SW 1271 (cell line): ENCODE results near the gene SLC11A1.

Source experiments
- DNase-seq, 2 experiments: peaks; one replicate each; lab custom pipeline; 2025; lab: John Stamatoyannopoulos, UW

Gene SLC11A1

GRCh38 chr2:218394298-218395089, 12.4 kb downstream of the SLC11A1 start:
- DNase-seq = no peak

- DNase-seq = no peak
Measured at GRCh38 chr2:218395090-218395444, 13.0 kb downstream of the SLC11A1 start.

- no peak for DNase-seq
Measured at GRCh38 chr2:218395456-218395825, 13.4 kb downstream of the SLC11A1 start.

- DNase-seq = peak; percentile 85 to 95
Measured at GRCh38 chr2:218395826-218396687, 14.0 kb downstream of the SLC11A1 start.

- peak in 1 of 2 experiments; percentile 67 for DNase-seq
Measured at GRCh38 chr2:218396688-218397462, 14.8 kb downstream of the SLC11A1 start.

- no peak for DNase-seq
Measured at GRCh38 chr2:218397463-218397819, 15.4 kb downstream of the SLC11A1 start.

GRCh38 chr2:218397820-218398436, 15.9 kb downstream of the SLC11A1 start:
- DNase-seq = peak; percentile 86 to 87

GRCh38 chr2:218398437-218399390, 16.6 kb downstream of the SLC11A1 start:
- DNase-seq = peak in 1 of 2 experiments; percentile 65

GRCh38 chr2:218399391-218400166, 17.5 kb downstream of the SLC11A1 start, which contains the start of gene CTDSP1:
CTDSP1 (plus strand) TSS chr2:218399868; CDS start chr2:218400091, 223 bp downstream.
- peak; percentile 75 to 86 for DNase-seq

GRCh38 chr2:218400167-218400929, 18.3 kb downstream of the SLC11A1 start:
- no peak for DNase-seq

GRCh38 chr2:218400930-218401881, 19.1 kb downstream of the SLC11A1 start:
- DNase-seq = no peak

- DNase-seq = no peak
Measured at GRCh38 chr2:218401890-218402289, 19.8 kb downstream of the SLC11A1 start.

GRCh38 chr2:218402491-218402901, 20.4 kb downstream of the SLC11A1 start:
- no peak for DNase-seq

GRCh38 chr2:218402911-218403411, 20.9 kb downstream of the SLC11A1 start:
- DNase-seq = no peak

GRCh38 chr2:218403810-218404209, 21.7 kb downstream of the SLC11A1 start:
- DNase-seq = no peak

GRCh38 chr2:218404351-218405085, 22.4 kb downstream of the SLC11A1 start:
- no peak for DNase-seq
